ENCODE data around the gene RHEB. TPM values are rescaled to one million over a fixed set of nuclear protein-coding genes. Genes with fewer than 3 reads are reported as not detected.

RHEB gene, protein sequence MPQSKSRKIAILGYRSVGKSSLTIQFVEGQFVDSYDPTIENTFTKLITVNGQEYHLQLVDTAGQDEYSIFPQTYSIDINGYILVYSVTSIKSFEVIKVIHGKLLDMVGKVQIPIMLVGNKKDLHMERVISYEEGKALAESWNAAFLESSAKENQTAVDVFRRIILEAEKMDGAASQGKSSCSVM
- 113 TPM for total RNA-seq
- long read RNA-seq, transcript RHEB-201 (8 exons, 2,075 nt), result major isoform, 168 of 183 reads
- long read RNA-seq, partial matches to known transcripts, result 6 of 183 reads
- long read RNA-seq, other reads (novel, unspliced or antisense), result 6 of 183 reads

DNA sequence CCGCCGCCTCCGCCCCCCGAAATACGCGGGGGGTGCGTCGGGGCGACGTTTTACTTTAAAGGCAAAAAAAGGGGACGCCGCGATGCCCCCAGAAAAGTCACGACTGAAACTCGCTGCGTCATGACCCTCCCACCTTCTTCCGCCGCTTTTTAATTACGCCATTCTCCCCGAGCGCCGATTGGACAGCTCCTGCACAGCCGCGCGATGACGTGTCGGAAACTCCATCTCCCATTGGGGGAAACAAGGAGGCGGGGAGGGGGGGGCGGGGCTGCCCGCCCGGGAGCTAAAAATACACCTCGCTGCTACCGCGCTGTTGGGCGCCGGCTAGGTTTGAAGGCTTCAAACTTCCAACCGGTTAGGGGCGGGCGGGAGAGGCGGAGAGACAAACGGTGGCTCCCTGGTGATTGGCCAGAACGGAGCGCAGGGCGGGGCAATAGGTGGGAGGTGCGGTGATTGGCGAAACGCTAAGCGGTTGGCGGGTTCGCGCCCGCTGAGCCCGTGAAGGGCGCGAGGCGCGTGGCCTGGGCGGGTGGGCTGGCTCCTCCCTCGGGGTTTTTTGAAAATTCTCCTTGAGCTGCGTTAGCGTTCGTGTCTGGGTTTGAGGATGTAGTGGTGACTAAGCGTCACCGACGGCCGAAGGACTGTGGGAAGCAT is at the start of gene RHEB:
RHEB (minus strand) TSS at position 131 of the 654 bp plus-strand sequence. CDS start 384 bp downstream, outside the sequence.
- DNase-seq, result peak; percentile 99
- intact Hi-C loops (cut with micrococcal nuclease), result loop anchor here (5.0 kb wide), 1 partner anchor 58 kb away; no protein-coding TSS in a partner anchor
- H3K4me3 ChIP-seq, result peak within 1 kb of the TSS; percentile 77
- H3K36me3 ChIP-seq, result no peaks in the 10 kb centered on the region
- no peaks in the 10 kb centered on the region for H3K27me3 ChIP-seq (ENCODE audit: low read depth)
- H3K4me1 ChIP-seq, result peaks cover 47% of the 10 kb centered on the region
- H3K9me3 ChIP-seq (replicated peaks), result no peaks in the 10 kb centered on the region
- TF ChIP-seq, protein P1, sequence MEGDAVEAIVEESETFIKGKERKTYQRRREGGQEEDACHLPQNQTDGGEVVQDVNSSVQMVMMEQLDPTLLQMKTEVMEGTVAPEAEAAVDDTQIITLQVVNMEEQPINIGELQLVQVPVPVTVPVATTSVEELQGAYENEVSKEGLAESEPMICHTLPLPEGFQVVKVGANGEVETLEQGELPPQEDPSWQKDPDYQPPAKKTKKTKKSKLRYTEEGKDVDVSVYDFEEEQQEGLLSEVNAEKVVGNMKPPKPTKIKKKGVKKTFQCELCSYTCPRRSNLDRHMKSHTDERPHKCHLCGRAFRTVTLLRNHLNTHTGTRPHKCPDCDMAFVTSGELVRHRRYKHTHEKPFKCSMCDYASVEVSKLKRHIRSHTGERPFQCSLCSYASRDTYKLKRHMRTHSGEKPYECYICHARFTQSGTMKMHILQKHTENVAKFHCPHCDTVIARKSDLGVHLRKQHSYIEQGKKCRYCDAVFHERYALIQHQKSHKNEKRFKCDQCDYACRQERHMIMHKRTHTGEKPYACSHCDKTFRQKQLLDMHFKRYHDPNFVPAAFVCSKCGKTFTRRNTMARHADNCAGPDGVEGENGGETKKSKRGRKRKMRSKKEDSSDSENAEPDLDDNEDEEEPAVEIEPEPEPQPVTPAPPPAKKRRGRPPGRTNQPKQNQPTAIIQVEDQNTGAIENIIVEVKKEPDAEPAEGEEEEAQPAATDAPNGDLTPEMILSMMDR (IDR thresholded peaks at IDR 0.05; ENCODE audit: borderline replicate concordance), result no peak
- peak within 1 kb of the TSS; percentile 99 for H3K27ac ChIP-seq (replicated peaks)

DNA sequence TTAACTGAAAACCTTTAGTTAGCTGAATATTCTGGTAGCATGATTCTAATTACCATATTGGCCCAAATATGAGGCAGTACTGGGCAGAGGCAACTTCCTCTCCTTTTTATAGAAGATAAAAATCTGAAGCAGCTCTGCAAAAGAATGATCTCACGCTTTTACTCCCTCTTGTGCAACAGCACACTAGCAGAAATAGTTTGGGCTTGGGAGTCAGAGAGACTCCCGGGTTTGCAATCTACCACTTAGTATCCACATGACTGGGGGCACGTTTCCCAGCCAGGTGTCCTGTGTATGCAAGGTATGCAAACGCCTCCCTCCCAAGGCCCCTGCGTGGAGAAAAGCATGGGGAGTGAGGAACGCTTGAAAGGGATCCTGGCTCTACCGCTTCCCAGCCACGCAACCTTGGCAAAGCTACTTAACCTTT is 47.2 kb upstream of the RHEB start:
- peak overlapping the region; percentile 55 for H3K27ac ChIP-seq (replicated peaks)
- no peak for DNase-seq
- peaks cover 58% of the 10 kb centered on the region for H3K36me3 ChIP-seq
- TF ChIP-seq, protein P1 (IDR thresholded peaks at IDR 0.05; ENCODE audit: borderline replicate concordance), result no peak
- H3K9me3 ChIP-seq (replicated peaks), result no peaks in the 10 kb centered on the region
- H3K4me3 ChIP-seq, result no peak overlapping the region
- H3K4me1 ChIP-seq, result peaks cover 12% of the 10 kb centered on the region
- intact Hi-C loops (cut with micrococcal nuclease), result no loop called here
- H3K27me3 ChIP-seq (ENCODE audit: low read depth), result no peaks in the 10 kb centered on the region

DNA sequence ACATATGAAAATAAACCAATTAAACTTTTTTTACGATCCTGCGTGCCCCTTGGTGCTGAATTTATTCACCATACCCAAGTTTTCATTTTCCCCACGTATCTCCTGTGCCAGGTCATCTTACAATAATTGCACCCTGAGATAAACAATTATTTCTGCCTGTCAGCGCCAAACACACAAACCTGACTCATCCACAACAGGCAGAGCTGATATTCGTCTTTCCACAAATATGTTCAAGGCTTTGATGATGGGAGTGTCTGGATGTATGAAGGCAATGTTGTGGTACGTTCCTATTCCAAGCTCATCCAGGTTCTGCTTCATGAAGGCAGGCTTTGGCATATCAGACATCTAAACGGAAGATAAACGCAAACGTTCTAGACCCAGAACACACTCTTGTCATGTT is 45.8 kb upstream of the RHEB start:
- H3K27me3 ChIP-seq (ENCODE audit: low read depth), result no peaks in the 10 kb centered on the region
- TF ChIP-seq, protein P1 (IDR thresholded peaks at IDR 0.05; ENCODE audit: borderline replicate concordance), result no peak
- no peak overlapping the region for H3K27ac ChIP-seq (replicated peaks)
- H3K4me1 ChIP-seq, result peaks cover 12% of the 10 kb centered on the region
- intact Hi-C loops (cut with micrococcal nuclease), result no loop called here
- no peak for DNase-seq
- H3K4me3 ChIP-seq, result no peak overlapping the region
- H3K36me3 ChIP-seq, result peaks cover 70% of the 10 kb centered on the region
- H3K9me3 ChIP-seq (replicated peaks), result no peaks in the 10 kb centered on the region

DNA sequence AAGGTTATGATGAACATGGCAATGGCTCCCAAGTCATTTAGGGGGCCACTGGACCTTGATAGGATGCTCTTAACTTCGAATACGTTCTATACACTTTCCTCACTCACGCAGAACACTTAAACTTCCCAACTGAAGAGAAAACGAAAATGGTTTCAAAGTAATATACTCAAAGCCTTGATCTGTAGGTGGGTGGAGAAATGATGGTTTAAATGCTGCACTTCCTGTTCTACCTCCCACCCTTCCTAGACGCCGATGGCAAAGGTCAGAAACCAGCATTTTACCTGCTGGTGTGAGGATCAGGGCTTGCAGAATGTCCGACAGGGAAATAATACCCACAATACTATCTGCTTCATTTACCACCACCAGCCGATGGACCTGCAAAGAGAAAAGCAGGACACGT is 40.5 kb upstream of the RHEB start:
- Histone ChIP-seq H3K36me3 (peaks cover 90% of the 10 kb centered on the region), H3K9me3 (replicated peaks) (no peaks in the 10 kb centered on the region), H3K4me3 (no peak overlapping the region), H3K4me1 (no peaks in the 10 kb centered on the region), H3K27ac (replicated peaks) (no peak overlapping the region), H3K27me3 (ENCODE audit: low read depth) (no peaks in the 10 kb centered on the region)
- no peak for DNase-seq
- intact Hi-C loops (cut with micrococcal nuclease), result no loop called here
- TF ChIP-seq, protein P1 (IDR thresholded peaks at IDR 0.05; ENCODE audit: borderline replicate concordance), result no peak

DNA sequence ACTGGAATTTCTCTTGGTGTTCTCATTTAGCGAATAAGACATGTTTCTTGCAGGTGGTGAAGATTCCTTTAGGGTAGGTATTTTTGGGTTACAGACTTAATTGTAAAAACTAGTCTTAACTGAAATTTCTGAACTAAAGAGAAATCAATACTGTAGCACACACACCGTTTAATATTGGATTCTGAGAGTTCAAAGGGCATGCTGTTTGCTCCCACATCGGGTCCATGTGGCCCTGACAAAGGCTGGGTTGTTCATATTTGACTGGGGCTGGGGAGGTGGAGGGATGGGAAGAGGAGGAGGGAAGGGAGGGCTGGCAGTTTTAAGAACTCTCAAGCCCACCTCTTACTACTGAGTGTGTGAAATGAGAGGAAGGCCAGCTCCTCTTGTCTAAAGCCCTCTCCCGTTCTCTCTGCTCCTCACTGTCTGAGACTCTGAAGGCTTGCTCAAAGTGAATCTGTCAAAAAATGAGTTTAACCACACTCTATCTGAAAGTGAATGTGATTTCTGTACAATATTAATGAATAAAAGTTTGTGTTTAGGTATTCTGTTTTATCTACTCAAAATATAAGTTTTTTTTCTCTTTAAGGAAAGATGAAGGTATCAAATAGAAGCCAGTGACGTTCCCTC is 40.0 kb upstream of the RHEB start:
- intact Hi-C loops (cut with micrococcal nuclease), result no loop called here
- no peak for DNase-seq

More for the DNA sequence above, 40.0 kb upstream of the RHEB start:
- Histone ChIP-seq H3K9me3 (replicated peaks) (no peaks in the 10 kb centered on the region), H3K27ac (replicated peaks) (no peak overlapping the region), H3K4me3 (no peak overlapping the region), H3K36me3 (peaks cover 86% of the 10 kb centered on the region), H3K4me1 (no peaks in the 10 kb centered on the region), H3K27me3 (ENCODE audit: low read depth) (no peaks in the 10 kb centered on the region)
- TF ChIP-seq, protein P1 (IDR thresholded peaks at IDR 0.05; ENCODE audit: borderline replicate concordance), result no peak

All from left ventricle myocardium inferior (tissue), 1 donor.